Upper lobe of left lung (tissue), 4 donors: ENCODE results near the gene KDM8.

Source experiments
- CTCF ChIP-seq, 6 experiments: fragments of 450-650 bp in 4 of 6; fragments of 200-600 bp in 2 of 6; sonication (generic) in 2 of 6; IDR thresholded peaks; one replicate each; pipeline ENCODE4 v1.5.1; 2016 to 2019; ENCODE audit warnings: antibody characterized with exemption in 6 of 6
- POLR2A ChIP-seq, 4 donors: fragments of 450-650 bp; IDR thresholded peaks; one replicate each; pipeline ENCODE4 v1.5.1; 2016 to 2017; ENCODE audit warnings: antibody characterized with exemption in 4 of 4, mild to moderate bottlenecking in 2 of 4
- POLR2AphosphoS5 ChIP-seq, 2 donors: sonication (generic); formaldehyde crosslinking; IDR thresholded peaks; one replicate each; pipeline ENCODE4 v1.5.1; 2017; ENCODE audit warnings: antibody characterized with exemption in 2 of 2

- TF ChIP-seq CTCF (IDR thresholded peaks at IDR 0.05) (no peak), POLR2AphosphoS5 (IDR thresholded peaks at IDR 0.05) (no peak), POLR2A (IDR thresholded peaks at IDR 0.05) (no peak)
Measured at GRCh38 chr16:27254262-27254811, 51.0 kb downstream of the KDM8 start.
